OCI-LY7 (cell line): ENCODE results near the gene LARP1.

Source experiments
- EZH2phosphoT487 ChIP-seq: fragments of 200-600 bp; sonication (generic); IDR thresholded peaks from 2 replicates; pipeline ENCODE4 v1.6.1; 2018; ENCODE audit warnings: low read depth, borderline replicate concordance, mild to moderate bottlenecking, mixed run types, antibody characterized with exemption, low read length, moderate library complexity, mixed read lengths
- TF ChIP-seq, protein P1 (sequence below): fragments of 200-600 bp; sonication (generic); conservative IDR thresholded peaks from 2 replicates; pipeline ENCODE4 v1.5.1; 2014; ENCODE audit warnings: mild to moderate bottlenecking, antibody characterized with exemption, low read length, moderate library complexity, mixed read lengths

DNA sequence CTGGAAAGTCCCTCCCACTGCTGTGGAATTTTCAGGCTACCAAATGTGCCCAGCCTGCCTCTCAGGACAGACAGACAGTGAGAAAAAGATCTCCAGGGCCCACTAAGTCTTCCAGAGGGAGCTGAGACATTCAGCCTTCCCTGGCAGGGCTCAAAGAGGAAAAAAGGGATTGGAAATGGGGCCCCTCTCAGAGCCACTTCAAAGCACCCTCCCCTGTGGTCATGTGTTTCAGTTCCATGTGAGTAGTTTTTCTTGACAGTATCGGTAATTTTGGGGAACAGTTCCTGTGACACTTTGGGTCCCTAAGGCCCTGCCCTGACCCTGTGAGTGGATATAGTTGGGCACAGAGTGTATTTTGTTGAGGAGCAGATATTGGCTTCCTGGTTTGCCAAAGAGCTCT lies 25.0 kb downstream of the LARP1 start:
- TF ChIP-seq EZH2phosphoT487: no peak
- TF ChIP-seq, protein P1, sequence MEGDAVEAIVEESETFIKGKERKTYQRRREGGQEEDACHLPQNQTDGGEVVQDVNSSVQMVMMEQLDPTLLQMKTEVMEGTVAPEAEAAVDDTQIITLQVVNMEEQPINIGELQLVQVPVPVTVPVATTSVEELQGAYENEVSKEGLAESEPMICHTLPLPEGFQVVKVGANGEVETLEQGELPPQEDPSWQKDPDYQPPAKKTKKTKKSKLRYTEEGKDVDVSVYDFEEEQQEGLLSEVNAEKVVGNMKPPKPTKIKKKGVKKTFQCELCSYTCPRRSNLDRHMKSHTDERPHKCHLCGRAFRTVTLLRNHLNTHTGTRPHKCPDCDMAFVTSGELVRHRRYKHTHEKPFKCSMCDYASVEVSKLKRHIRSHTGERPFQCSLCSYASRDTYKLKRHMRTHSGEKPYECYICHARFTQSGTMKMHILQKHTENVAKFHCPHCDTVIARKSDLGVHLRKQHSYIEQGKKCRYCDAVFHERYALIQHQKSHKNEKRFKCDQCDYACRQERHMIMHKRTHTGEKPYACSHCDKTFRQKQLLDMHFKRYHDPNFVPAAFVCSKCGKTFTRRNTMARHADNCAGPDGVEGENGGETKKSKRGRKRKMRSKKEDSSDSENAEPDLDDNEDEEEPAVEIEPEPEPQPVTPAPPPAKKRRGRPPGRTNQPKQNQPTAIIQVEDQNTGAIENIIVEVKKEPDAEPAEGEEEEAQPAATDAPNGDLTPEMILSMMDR: no peak
